ENCODE results near the gene KIAA0825.

- no peak for TF ChIP-seq EZH2 (IDR thresholded peaks at IDR 0.05; ENCODE audit: insufficient read depth, poor library complexity, severe bottlenecking)
- no peak for TF ChIP-seq EZH2phosphoT487 (IDR thresholded peaks at IDR 0.05; ENCODE audit: insufficient read depth, low read depth)
Observed at GRCh38 chr5:94197970-94198369, 420.4 kb downstream of the KIAA0825 start.
